Measurements from ENCODE around the gene PTRHD1. TPM values are rescaled to one million over a fixed set of nuclear protein-coding genes. Genes with fewer than 3 reads are reported as not detected.

PTRHD1 gene
- total and polyA plus RNA-seq, 10 of the 15 experiments (the other 5 are each of a cell fraction or from before 2014, with no cell fraction given) = 15.9 to 64.2 (median 45.0) TPM

DNA sequence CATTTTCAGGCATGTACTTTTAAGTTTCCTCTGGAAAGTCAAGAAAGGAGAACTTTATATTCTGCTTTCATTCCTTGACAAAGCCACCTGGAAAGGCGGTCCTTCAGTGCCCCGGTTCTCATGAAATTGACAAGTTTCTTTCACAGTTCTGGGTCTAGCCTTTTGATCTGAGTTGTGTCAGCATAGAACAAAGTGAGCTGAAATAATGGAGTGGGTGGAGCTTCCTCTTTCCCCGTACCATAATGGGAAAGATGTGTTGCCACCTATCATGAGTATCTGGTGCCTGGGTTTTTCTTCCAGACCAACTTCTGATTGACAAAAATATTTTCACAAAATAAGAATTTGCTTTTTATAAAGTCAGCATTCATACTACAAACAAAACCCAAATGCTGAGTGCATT, 49.3 kb downstream of the PTRHD1 start:
- in situ Hi-C loops (cut with MboI) (no loop called here), intact Hi-C loops (cut with micrococcal nuclease; ENCODE audit: unreplicated experiment) (no loop called here)
- Histone ChIP-seq H3K79me2 (ENCODE audit: control insufficient read depth, insufficient read depth, low read length) (no peaks in the 10 kb centered on the region), H3K27ac (ENCODE audit: control insufficient read depth, insufficient read depth) (no peak overlapping the region), H3K36me3 (ENCODE audit: control insufficient read depth in 2 of 2, insufficient read depth in 2 of 2, low read length in 1 of 2) (peaks cover 1 to 3% of the 10 kb centered on the region in 2 experiments; a peak in 2 of 4 replicates), H3K9ac (ENCODE audit: control insufficient read depth, insufficient read depth, low read length) (no peak overlapping the region), H3K27me3 (replicated peaks in 1 of 2; ENCODE audit: control insufficient read depth in 2 of 2, insufficient read depth in 2 of 2, low read length in 1 of 2) (no peaks in the 10 kb centered on the region), H3K4me2 (ENCODE audit: control insufficient read depth, insufficient read depth) (no peak overlapping the region), H3K9me3 (replicated peaks; ENCODE audit: control insufficient read depth, insufficient read depth, low read length) (no peaks in the 10 kb centered on the region), H3K4me1 (ENCODE audit: control insufficient read depth, insufficient read depth, low read length) (no peaks in the 10 kb centered on the region), H3K4me3 (no peak overlapping the region), H4K20me1 (ENCODE audit: control insufficient read depth, insufficient read depth) (no peaks in the 10 kb centered on the region), H2AFZ (ENCODE audit: control insufficient read depth, low read depth, low read length) (no peak overlapping the region)
- TF ChIP-seq HCFC1 (IDR thresholded peaks at IDR 0.05; ENCODE audit: low read length) = no peak
- no peak for TF ChIP-seq SREBF1 (IDR thresholded peaks at IDR 0.05; ENCODE audit: low read length)
- TF ChIP-seq CREB1 (IDR thresholded peaks at IDR 0.05; ENCODE audit: low read depth) = no peak
- TF ChIP-seq RUNX3 (IDR thresholded peaks at IDR 0.05; ENCODE audit: low read length) = no peak
- TF ChIP-seq ZZZ3 (IDR thresholded peaks at IDR 0.05; ENCODE audit: control insufficient read depth, insufficient read length, low read depth) = no peak
- no peak for TF ChIP-seq SIN3A (IDR thresholded peaks at IDR 0.05; ENCODE audit: low read depth, low read length)
- TF ChIP-seq EZH2 (IDR thresholded peaks at IDR 0.05; ENCODE audit: borderline replicate concordance, control insufficient read depth, low read depth, low read length) = no peak
- TF ChIP-seq GATAD2B (conservative IDR thresholded peaks at IDR 0.05; ENCODE audit: low read depth) = no peak
- TF ChIP-seq HDAC2 (IDR thresholded peaks at IDR 0.05) = no peak
- no peak for TF ChIP-seq WRNIP1 (IDR thresholded peaks at IDR 0.05; ENCODE audit: borderline replicate concordance, low read depth, low read length)
- no peak for TF ChIP-seq POLR2AphosphoS2 (IDR thresholded peaks at IDR 0.05; ENCODE audit: low read depth, low read length)
- TF ChIP-seq, protein P1, sequence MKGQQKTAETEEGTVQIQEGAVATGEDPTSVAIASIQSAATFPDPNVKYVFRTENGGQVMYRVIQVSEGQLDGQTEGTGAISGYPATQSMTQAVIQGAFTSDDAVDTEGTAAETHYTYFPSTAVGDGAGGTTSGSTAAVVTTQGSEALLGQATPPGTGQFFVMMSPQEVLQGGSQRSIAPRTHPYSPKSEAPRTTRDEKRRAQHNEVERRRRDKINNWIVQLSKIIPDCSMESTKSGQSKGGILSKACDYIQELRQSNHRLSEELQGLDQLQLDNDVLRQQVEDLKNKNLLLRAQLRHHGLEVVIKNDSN (IDR thresholded peaks at IDR 0.05; ENCODE audit: borderline replicate concordance, extremely low read length, insufficient read depth, low read depth, low read length) = no peak
- no peak for TF ChIP-seq IKZF2 (IDR thresholded peaks at IDR 0.05)
- TF ChIP-seq BMI1 (IDR thresholded peaks at IDR 0.05; ENCODE audit: borderline replicate concordance) = no peak
- TF ChIP-seq, protein P2, sequence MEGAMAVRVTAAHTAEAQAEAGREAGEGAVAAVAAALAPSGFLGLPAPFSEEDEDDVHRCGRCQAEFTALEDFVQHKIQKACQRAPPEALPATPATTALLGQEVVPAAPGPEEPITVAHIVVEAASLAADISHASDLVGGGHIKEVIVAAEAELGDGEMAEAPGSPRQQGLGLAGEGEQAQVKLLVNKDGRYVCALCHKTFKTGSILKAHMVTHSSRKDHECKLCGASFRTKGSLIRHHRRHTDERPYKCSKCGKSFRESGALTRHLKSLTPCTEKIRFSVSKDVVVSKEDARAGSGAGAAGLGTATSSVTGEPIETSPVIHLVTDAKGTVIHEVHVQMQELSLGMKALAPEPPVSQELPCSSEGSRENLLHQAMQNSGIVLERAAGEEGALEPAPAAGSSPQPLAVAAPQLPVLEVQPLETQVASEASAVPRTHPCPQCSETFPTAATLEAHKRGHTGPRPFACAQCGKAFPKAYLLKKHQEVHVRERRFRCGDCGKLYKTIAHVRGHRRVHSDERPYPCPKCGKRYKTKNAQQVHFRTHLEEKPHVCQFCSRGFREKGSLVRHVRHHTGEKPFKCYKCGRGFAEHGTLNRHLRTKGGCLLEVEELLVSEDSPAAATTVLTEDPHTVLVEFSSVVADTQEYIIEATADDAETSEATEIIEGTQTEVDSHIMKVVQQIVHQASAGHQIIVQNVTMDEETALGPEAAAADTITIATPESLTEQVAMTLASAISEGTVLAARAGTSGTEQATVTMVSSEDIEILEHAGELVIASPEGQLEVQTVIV (IDR thresholded peaks at IDR 0.05; ENCODE audit: borderline replicate concordance, partially characterized antibody) = no peak
- no peak for TF ChIP-seq EED (IDR thresholded peaks at IDR 0.05; ENCODE audit: low read depth)
- no peak for TF ChIP-seq BRCA1 (IDR thresholded peaks at IDR 0.05; ENCODE audit: low read depth, low read length)
- TF ChIP-seq, protein P3, sequence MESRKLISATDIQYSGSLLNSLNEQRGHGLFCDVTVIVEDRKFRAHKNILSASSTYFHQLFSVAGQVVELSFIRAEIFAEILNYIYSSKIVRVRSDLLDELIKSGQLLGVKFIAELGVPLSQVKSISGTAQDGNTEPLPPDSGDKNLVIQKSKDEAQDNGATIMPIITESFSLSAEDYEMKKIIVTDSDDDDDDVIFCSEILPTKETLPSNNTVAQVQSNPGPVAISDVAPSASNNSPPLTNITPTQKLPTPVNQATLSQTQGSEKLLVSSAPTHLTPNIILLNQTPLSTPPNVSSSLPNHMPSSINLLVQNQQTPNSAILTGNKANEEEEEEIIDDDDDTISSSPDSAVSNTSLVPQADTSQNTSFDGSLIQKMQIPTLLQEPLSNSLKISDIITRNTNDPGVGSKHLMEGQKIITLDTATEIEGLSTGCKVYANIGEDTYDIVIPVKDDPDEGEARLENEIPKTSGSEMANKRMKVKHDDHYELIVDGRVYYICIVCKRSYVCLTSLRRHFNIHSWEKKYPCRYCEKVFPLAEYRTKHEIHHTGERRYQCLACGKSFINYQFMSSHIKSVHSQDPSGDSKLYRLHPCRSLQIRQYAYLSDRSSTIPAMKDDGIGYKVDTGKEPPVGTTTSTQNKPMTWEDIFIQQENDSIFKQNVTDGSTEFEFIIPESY (IDR thresholded peaks at IDR 0.05) = no peak
- TF ChIP-seq POLR2AphosphoS5 (IDR thresholded peaks at IDR 0.05; ENCODE audit: low read length) = no peak
- no peak for TF ChIP-seq MEF2B (IDR thresholded peaks at IDR 0.05; ENCODE audit: partially characterized antibody, poor library complexity, severe bottlenecking)
- FAIRE-seq = no peak
- ChIA-PET CTCF (interaction anchor here (1.0 to 1.5 kb wide), 2 partner anchors 36 to 321 kb away, joined by 3 to 6 read pairs; no protein-coding TSS in a partner anchor), POLR2A (no interaction called here), SMC1A (ENCODE audit: uncharacterized antibody, unreplicated experiment) (interaction anchor here (0.7 to 1.5 kb wide), 4 partner anchors 18 to 971 kb away, joined by 3 to 4 read pairs (median 4); no protein-coding TSS in a partner anchor), RAD21 (ENCODE audit: unreplicated experiment) (interaction anchor here (1.2 kb wide), 1 partner anchor 24 kb away, joined by 3 read pairs; no protein-coding TSS in a partner anchor)
- ATAC-seq = no peak
- WGBS (ENCODE audit: insufficient coverage, insufficient replicate concordance, low lambda C conversion rate, missing lambda C conversion rate) = 90% methylated on average over 3 of the region's 3 CpGs
- BruUV-seq (replicated peaks) = no TSS peak
- DNase-seq (ENCODE audit: low read depth, low spot score) = no peak
